Measurements from ENCODE around the gene MYO5B. TPM values are rescaled to one million over a fixed set of nuclear protein-coding genes. Genes with fewer than 3 reads are reported as not detected.
"Not testable (repeated sequence)": the region's sequence is repeated elsewhere in the genome, so short reads cannot be mapped to it uniquely, and the experiment has no call there.

MYO5B gene
- total RNA-seq, 2 donors from 2014 or later, result 128 to 139 TPM

- ATAC-seq, result no peak
- no peak for DNase-seq
- intact Hi-C loops (cut with DNase I, micrococcal nuclease), result no loop called here
Observed at GRCh38 chr18:49843778-49844625, 350.9 kb downstream of the MYO5B start.

GRCh38 chr18:49843131-49843530, 351.8 kb downstream of the MYO5B start:
- DNase-seq, result no peak
- intact Hi-C loops (cut with DNase I, micrococcal nuclease), result no loop called here
- no peak for ATAC-seq

- intact Hi-C loops (cut with DNase I, micrococcal nuclease), result no loop called here
- DNase-seq (no peak), ATAC-seq (no peak)
Observed at GRCh38 chr18:49842656-49843055, 352.3 kb downstream of the MYO5B start.

- intact Hi-C loops (cut with DNase I, micrococcal nuclease), result no loop called here
- no peak for ATAC-seq
- no peak for DNase-seq
Observed at GRCh38 chr18:49841236-49842217, 353.4 kb downstream of the MYO5B start.

DNA sequence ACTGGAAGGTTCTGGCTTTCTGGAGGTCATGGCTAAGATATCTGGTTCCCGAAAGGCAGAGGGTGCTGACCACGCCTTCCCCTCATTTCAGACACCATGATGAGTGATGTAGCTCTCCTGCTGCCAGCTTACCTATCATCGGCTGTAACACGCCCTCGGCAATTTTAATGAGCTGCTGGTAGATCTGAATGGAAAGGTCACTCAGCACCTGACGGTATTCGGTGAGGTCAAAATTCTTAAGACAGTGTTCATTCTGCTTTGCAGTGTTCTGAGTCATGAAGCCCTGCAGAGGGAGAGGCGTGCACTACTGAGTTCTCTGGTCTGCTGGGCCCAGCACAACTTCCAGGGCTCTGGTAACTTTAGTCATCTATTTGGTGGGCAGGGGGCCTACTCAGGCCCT, 355.9 kb downstream of the MYO5B start:
- DNase-seq, result no peak
- ATAC-seq, result peak; percentile 27
- intact Hi-C loops (cut with DNase I, micrococcal nuclease), result no loop called here

- intact Hi-C loops (cut with DNase I, micrococcal nuclease), result no loop called here
- DNase-seq (no peak), ATAC-seq (no peak)
Observed at GRCh38 chr18:49838381-49838780, 356.6 kb downstream of the MYO5B start.

- peak; percentile 30 for ATAC-seq
- no peak for DNase-seq
- intact Hi-C loops (cut with DNase I, micrococcal nuclease), result no loop called here
Observed at GRCh38 chr18:49837889-49838288, 357.1 kb downstream of the MYO5B start.

- DNase-seq; intact Hi-C loops (cut with DNase I, micrococcal nuclease); ATAC-seq: not testable (repeated sequence)
Observed at GRCh38 chr18:49837316-49837835, 357.6 kb downstream of the MYO5B start.

DNA sequence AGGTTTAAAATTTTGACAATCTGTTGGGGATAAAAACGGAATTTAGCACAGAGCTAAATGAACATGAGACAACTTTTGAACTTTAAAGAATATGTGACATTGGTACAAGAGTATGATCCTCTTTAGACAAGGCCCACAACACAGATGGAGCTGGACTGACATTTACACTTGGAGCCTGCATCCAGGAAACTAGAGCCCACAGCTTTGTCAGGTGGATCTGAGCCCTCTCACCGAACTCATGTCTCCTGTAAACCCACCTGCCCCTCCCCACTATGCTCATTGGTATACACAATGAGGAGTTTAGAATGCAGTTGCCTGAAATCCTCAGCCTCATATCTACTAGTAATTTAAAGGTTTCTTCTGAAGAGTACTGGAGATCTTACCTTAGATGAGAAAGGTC, 359.5 kb downstream of the MYO5B start:
- intact Hi-C loops (cut with DNase I, micrococcal nuclease), result no loop called here
- no peak for DNase-seq
- no peak for ATAC-seq

DNA sequence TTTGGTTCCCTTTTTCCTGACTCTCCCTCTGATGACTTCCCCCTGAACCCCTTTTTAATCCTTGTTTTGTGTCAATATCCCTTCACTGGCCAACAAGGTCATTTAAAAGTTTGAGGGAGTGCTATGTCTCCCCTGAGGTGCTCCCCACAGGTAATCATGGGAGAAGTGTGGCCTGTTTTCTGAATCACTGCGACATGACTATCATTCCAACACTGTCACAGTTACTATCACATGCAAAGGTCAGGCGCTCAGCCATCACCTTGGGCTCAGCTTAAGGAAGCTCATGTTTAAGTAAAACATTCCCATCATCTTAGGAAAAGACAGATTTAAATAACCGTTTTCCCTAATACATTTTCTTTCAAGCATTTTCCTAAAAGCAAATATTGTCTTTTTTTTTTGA, 360.7 kb downstream of the MYO5B start:
- intact Hi-C loops (cut with DNase I, micrococcal nuclease), result no loop called here
- ATAC-seq, result no peak
- DNase-seq, result no peak

DNA sequence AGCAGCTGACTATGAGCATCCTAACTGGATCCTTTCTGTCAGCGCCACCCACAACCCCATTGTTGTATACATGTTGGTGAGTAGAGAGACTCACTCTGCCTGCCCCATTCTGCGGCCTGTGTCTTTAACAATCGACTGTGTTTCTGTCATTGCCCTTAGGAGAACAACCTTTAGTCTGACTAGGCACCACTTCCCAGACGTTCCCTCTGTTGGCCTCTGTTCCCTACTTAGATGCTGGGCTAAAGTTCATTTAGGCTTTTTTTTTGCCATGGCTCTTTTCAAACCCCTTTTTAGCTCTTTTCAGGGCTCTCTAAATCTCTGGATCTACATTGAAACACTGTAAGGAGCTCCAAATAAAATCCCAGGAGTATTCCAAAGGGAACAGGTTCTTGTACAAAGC, 361.1 kb downstream of the MYO5B start:
- no peak for DNase-seq
- intact Hi-C loops (cut with DNase I, micrococcal nuclease), result no loop called here
- ATAC-seq, result peak; percentile 73

DNA sequence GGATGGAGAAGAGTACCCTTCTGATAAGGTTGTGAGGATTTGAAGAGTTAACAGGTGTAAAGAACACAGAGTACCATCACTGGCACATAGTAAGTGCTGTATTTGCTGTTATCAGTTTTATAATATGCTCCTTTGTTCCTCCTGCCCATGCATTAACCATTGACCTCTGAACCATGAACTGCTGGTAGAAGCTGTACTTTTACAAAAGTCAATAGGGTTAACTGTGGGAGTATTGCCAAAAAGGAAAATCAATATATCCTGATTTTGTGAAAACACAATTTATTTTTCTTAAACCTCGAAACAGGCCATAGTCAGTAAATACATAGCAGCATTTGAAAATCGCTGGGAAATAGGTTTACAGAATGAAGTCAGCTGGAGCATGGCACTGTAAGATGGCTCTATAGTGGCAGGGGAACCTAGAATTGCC, 362.7 kb downstream of the MYO5B start:
- intact Hi-C loops (cut with DNase I, micrococcal nuclease), result no loop called here
- DNase-seq, result no peak
- ATAC-seq, result peak; percentile 31

DNA sequence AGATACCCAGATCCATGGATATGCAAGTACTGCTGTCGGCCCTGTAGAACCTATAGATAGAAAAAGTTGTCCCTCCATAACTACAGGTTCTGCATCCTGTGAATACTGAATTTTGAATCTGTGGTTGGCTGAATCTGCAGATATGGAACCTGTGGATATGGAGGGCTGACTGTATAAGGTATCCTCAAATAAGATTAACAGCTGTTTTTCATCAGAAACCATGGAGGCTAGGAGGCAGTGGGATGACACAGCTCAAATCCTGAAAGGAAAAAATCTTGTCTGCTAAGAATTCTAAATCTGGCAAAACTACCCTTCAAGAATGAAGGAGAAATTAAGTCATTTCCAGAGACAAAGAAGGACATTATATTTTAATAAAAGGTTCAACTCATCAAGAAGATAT, 367.0 kb downstream of the MYO5B start:
- intact Hi-C loops (cut with DNase I, micrococcal nuclease), result no loop called here
- DNase-seq (no peak), ATAC-seq (no peak)

DNA sequence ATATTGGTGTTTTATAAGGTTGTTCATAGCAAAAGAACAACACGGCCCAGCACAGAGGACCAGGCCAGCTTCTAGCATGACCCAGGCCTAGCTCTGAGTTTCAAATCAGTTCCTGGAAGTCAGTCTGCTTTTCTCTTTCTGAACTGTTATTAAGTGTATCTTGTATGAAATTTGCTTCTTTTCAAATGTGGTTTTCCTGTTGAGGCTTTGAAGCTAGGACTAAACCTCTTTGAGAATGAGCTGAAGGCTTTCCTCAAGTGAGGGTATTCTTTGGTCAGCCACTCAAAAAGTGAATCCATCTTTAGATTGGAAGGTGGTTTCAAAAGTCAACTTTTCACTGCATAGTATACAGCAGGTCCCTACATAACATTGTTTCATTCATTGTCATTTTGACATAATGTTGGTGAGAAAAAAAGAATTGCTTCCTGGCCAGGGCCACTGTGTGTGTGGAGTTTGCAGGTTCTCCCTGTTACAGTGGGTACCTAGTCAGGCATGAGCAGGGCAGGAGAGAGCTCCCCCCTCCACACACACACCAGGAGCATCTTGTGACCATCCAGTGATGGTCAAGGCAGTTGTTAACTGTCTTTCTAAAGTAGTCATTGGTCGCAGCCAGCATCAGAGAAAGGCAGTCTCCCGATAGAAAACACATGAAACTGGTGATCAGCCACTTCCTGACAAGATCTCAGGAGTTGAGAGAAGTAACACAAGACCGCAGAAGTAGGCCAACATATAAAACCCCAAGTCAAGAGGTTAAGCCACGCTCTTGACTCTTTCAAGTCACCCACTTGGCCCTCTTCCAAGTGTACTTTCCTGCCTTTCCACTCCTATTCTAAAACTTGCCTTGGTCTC, 374.9 kb downstream of the MYO5B start:
- no peak for DNase-seq
- intact Hi-C loops (cut with DNase I, micrococcal nuclease), result no loop called here
- no peak for ATAC-seq

- intact Hi-C loops (cut with DNase I, micrococcal nuclease), result no loop called here
- peak; percentile 14 for ATAC-seq
- DNase-seq, result no peak
Observed at GRCh38 chr18:49819071-49819662, 375.8 kb downstream of the MYO5B start.

GRCh38 chr18:49817947-49818346, 377.0 kb downstream of the MYO5B start:
- ATAC-seq, result peak; percentile 57
- intact Hi-C loops (cut with DNase I, micrococcal nuclease), result no loop called here
- DNase-seq, result peak; percentile 54 to 71

GRCh38 chr18:49815927-49816326, 379.0 kb downstream of the MYO5B start:
- DNase-seq (no peak), ATAC-seq (no peak)
- intact Hi-C loops (cut with DNase I, micrococcal nuclease), result no loop called here

DNA sequence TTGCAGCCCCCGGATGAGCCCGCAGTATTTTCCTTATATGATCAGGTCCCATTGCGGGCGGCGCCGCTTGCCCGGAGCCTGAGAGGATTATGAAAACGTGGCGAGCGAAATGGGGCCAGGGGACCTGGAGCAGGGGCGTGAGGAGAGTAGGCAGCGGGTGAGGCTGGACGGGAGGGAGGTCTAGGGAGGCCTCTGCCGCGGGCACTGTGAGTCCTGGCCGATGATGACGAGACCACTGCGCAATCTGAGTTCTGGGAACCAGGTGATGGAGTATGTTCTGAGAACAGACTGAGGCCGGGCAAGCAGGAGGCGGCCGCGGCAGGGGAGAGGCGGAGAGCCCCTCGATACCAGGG, 380.8 kb downstream of the MYO5B start:
- ATAC-seq (peak; percentile 21), DNase-seq (peak in 1 of 2 donors; percentile 58)
- intact Hi-C loops (cut with DNase I, micrococcal nuclease), result no loop called here

Measured in left colon (tissue), 2 donors.